Effector CD8-positive, alpha-beta T cell (primary cell): ENCODE measurements around the gene RNASE9.
"Not testable (repeated sequence)": the region's sequence is repeated elsewhere in the genome, so short reads cannot be mapped to it uniquely, and the experiment has no call there.

Experiments
- DNase-seq: peaks from one replicate; lab custom pipeline; 2025; lab: John Stamatoyannopoulos, UW

The RNASE9 gene

GRCh38 chr14:20516921-20517320, 43.9 kb downstream of the RNASE9 start:
- DNase-seq = no peak

- no peak for DNase-seq
These were observed 45.0 kb downstream of the RNASE9 start for GRCh38 chr14:20515846-20516245.

GRCh38 chr14:20512177-20512905, 48.5 kb downstream of the RNASE9 start:
- DNase-seq = no peak

- no peak for DNase-seq
These were observed 52.5 kb downstream of the RNASE9 start for GRCh38 chr14:20508367-20508766.

GRCh38 chr14:20507537-20507936, 53.3 kb downstream of the RNASE9 start:
- not testable (repeated sequence) for DNase-seq

GRCh38 chr14:20506752-20507151, 54.1 kb downstream of the RNASE9 start:
- DNase-seq = not testable (repeated sequence)

GRCh38 chr14:20506276-20506675, 54.6 kb downstream of the RNASE9 start:
- DNase-seq = not testable (repeated sequence)
